ENCODE data around the gene PNPLA6.

- TF ChIP-seq CTCF (IDR thresholded peaks at IDR 0.05) (peak in 2 of 4 experiments; percentile 5 to 22), POLR2A (IDR thresholded peaks at IDR 0.05) (peak; percentile 68 to 87), POLR2AphosphoS5 (IDR thresholded peaks at IDR 0.05) (peak; percentile 83), EP300 (IDR thresholded peaks at IDR 0.05) (no peak)
Observed at GRCh38 chr19:7522072-7522922, 13.2 kb upstream of the PNPLA6 start, which contains the start of gene MCOLN1.
